OCI-LY1 (cell line): ENCODE measurements around the gene SCAPER.

Source experiments
- EZH2 ChIP-seq: fragments of 200-600 bp; sonication (generic), shearing (Covaris generic); IDR thresholded peaks from 2 replicates; pipeline ENCODE4 v1.8.0; 2017; ENCODE audit warnings: borderline replicate concordance, mixed run types, mild to moderate bottlenecking, antibody characterized with exemption, low read length, moderate library complexity, mixed read lengths
- TF ChIP-seq, protein P1 (sequence below): fragments of 200-600 bp; sonication (generic), shearing (Covaris generic); IDR thresholded peaks from 2 replicates; pipeline ENCODE4 v1.5.1; 2017; ENCODE audit warnings: mild to moderate bottlenecking, antibody characterized with exemption, low read length, moderate library complexity, mixed read lengths

DNA sequence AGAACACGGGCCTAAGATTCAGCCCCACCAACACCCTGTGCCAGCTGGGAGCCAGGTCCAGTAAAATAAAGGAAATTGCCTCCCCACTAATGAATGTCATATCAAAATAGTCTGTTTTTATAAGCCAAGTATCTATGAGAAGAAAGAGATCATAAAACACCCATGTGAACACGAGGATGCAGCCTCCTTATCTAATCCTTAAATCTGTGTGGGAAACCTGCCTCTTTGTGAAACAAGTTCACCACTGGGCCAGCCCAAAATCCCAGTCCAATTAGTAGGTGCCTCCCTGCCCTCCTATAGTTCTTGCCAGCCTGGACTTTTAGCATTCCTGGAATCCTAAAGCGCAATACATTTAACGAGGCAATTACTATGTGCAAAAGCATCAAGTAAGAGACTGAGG lies 42.0 kb downstream of the SCAPER start:
- TF ChIP-seq, protein P1, sequence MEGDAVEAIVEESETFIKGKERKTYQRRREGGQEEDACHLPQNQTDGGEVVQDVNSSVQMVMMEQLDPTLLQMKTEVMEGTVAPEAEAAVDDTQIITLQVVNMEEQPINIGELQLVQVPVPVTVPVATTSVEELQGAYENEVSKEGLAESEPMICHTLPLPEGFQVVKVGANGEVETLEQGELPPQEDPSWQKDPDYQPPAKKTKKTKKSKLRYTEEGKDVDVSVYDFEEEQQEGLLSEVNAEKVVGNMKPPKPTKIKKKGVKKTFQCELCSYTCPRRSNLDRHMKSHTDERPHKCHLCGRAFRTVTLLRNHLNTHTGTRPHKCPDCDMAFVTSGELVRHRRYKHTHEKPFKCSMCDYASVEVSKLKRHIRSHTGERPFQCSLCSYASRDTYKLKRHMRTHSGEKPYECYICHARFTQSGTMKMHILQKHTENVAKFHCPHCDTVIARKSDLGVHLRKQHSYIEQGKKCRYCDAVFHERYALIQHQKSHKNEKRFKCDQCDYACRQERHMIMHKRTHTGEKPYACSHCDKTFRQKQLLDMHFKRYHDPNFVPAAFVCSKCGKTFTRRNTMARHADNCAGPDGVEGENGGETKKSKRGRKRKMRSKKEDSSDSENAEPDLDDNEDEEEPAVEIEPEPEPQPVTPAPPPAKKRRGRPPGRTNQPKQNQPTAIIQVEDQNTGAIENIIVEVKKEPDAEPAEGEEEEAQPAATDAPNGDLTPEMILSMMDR = no peak
- no peak for TF ChIP-seq EZH2
